MM.1S (cell line): ENCODE data around the gene GALP.
"Not testable (repeated sequence)": the region's sequence is repeated elsewhere in the genome, so short reads cannot be mapped to it uniquely, and the experiment has no call there.

Experiments used
- DNase-seq: peaks from one replicate; pipeline ENCODE4 v3.0.0-alpha.2; 2015
- H2AFZ ChIP-seq: fragments of 300-600 bp; sonication (generic); 2 replicates; pipeline ENCODE4 v1.6.0; 2016; ENCODE audit warnings: antibody characterized with exemption, low read length
- H3F3A ChIP-seq: fragments of 300-600 bp; sonication (generic); 2 replicates; pipeline ENCODE4 v1.6.1; 2016; ENCODE audit warnings: mild to moderate bottlenecking, antibody characterized with exemption, low read length, moderate library complexity, mixed read lengths; ENCODE audit not compliant: insufficient read depth
- H3K27ac ChIP-seq: fragments of 300-600 bp; sonication (generic); 2 replicates; pipeline ENCODE4 v1.5.1; 2016; ENCODE audit warnings: mild to moderate bottlenecking, low read length
- H3K27me3 ChIP-seq: fragments of 300-600 bp; sonication (generic); replicated peaks from 2 replicates; pipeline ENCODE4 v1.6.0; 2016; ENCODE audit warnings: low read length; ENCODE audit not compliant: insufficient read depth
- H3K36me3 ChIP-seq: fragments of 300-600 bp; sonication (generic); replicated peaks from 2 replicates; pipeline ENCODE4 v1.6.1; 2016; ENCODE audit warnings: mild to moderate bottlenecking, low read length, mixed read lengths; ENCODE audit not compliant: insufficient read depth
- H3K4me1 ChIP-seq: fragments of 300-600 bp; sonication (generic); 2 replicates; pipeline ENCODE4 v1.6.1; 2016; ENCODE audit warnings: low read length, mixed read lengths
- H3K4me2 ChIP-seq: fragments of 300-600 bp; sonication (generic); 2 replicates; pipeline ENCODE4 v1.6.0; 2016; ENCODE audit warnings: low read depth, low read length
- H3K4me3 ChIP-seq: fragments of 300-600 bp; sonication (generic); 2 replicates; pipeline ENCODE4 v1.5.1; 2016; ENCODE audit warnings: low read length, mixed read lengths
- H3K79me2 ChIP-seq: fragments of 300-600 bp; sonication (generic); 2 replicates; pipeline ENCODE4 v1.6.1; 2016; ENCODE audit warnings: mixed run types, low read length, mixed read lengths
- H3K9ac ChIP-seq: fragments of 300-600 bp; sonication (generic); 2 replicates; pipeline ENCODE4 v1.6.1; 2016; ENCODE audit warnings: low read length, mixed read lengths
- H3K9me2 ChIP-seq: fragments of 300-600 bp; sonication (generic); replicated peaks from 2 replicates; pipeline ENCODE4 v1.6.1; 2016; ENCODE audit warnings: mild to moderate bottlenecking, low read length, mixed read lengths; ENCODE audit not compliant: insufficient read depth
- H3K9me3 ChIP-seq: fragments of 300-600 bp; sonication (generic); replicated peaks from 2 replicates; pipeline ENCODE4 v1.6.1; 2016; ENCODE audit warnings: mild to moderate bottlenecking, low read length, mixed read lengths; ENCODE audit not compliant: insufficient read depth
- H4K20me1 ChIP-seq: fragments of 300-600 bp; sonication (generic); 2 replicates; pipeline ENCODE4 v1.6.1; 2016; ENCODE audit warnings: mild to moderate bottlenecking, low read length, moderate library complexity, mixed read lengths; ENCODE audit not compliant: insufficient read depth
- EZH2 ChIP-seq: fragments of 300-600 bp; sonication (generic); optimal IDR thresholded peaks from 2 replicates; pipeline ENCODE3; 2017; ENCODE audit warnings: low read depth, mild to moderate bottlenecking, antibody characterized with exemption, low read length, mixed read lengths
- EZH2phosphoT487 ChIP-seq: fragments of 300-600 bp; sonication (generic); IDR thresholded peaks from 2 replicates; pipeline ENCODE4 v1.6.1; 2018; ENCODE audit warnings: antibody characterized with exemption, low read length
- TF ChIP-seq, protein P1 (sequence below): fragments of 300-600 bp; sonication (generic); IDR thresholded peaks from 2 replicates; pipeline ENCODE4 v1.5.1; 2016; ENCODE audit warnings: antibody characterized with exemption, low read length, mixed read lengths

GALP gene

DNA sequence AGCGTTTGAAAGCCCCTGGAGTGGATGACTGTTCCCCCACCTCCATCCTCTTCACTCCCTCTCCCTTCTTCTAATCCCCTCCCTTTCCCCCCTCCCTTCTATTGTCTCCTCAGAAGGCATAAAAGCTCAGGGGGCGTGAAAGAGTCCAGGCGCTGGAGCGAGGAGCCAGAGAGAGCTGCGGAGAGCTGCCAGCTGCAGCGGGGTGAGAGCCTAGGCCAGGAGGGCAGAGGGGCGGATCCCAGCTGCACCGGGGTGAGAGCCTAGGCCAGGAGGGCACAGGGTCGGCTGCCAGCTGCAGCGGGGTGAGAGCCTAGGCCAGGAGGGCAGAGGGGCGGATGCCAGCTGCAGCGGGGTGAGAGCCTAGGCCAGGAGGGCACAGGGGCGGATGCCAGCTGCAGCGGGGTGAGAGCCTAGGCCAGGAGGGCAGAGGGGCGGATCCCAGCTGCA lies at the start of gene GALP:
GALP (plus strand) TSS at position 148 of the 447 bp plus-strand sequence. CDS start 1,101 bp downstream, outside the sequence.
- H3K4me1 ChIP-seq, H3K4me3 ChIP-seq, H3K27ac ChIP-seq, H3K79me2 ChIP-seq, H2AFZ ChIP-seq, H4K20me1 ChIP-seq, DNase-seq, H3K9me2 ChIP-seq, H3K9me3 ChIP-seq, H3K9ac ChIP-seq, H3F3A ChIP-seq, H3K36me3 ChIP-seq, H3K4me2 ChIP-seq: not testable (repeated sequence)
- peaks cover 65% of the 10 kb centered on the region for H3K27me3 ChIP-seq

DNA sequence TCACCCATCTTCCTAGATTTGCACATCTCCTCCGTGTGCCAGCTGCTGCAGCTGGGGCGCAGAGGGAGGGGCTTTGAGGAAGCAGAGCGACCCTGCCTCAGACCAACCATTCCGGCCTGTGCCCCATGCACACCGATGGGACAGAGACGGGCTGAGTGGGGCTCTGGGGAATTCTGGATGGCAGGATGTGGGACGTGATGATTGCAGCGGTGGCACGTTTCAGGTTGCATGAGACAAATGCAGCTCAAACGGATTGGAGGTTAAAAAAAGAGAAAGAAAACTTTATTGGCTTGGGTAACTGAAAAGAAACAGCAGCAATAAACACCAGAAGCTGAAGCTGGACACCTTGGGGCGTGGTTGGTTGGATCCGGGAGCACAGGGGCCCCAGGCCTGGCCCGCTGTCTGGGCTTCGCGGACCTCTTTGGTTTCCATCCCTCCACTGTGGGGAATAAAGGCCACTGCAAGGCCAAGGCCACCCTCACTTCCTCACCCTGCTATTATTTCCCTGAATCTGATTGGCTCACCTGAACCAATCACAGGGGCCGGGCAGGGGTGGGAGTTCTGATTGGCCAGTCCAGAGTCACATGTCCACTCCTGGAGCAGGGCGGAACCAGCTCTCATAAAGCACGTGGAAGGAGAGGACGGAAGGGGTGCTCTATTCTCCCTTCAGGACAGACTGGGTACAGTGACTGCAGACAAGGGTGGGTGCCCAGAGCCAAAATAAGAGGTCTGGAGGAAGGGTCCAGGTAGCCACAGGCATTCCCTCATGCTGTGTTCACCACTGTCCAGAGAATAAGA lies 48.6 kb upstream of the GALP start:
- H3K9me2 ChIP-seq = no peaks in the 10 kb centered on the region
- H3K27ac ChIP-seq = no peak overlapping the region
- H3K4me1 ChIP-seq = no peaks in the 10 kb centered on the region
- no peak for DNase-seq
- no peaks in the 10 kb centered on the region for H3K79me2 ChIP-seq
- no peak overlapping the region for H3K9ac ChIP-seq
- H4K20me1 ChIP-seq = no peaks in the 10 kb centered on the region
- H3K36me3 ChIP-seq = no peaks in the 10 kb centered on the region
- no peaks in the 10 kb centered on the region for H3K9me3 ChIP-seq
- no peak overlapping the region for H3K4me2 ChIP-seq
- no peaks in the 10 kb centered on the region for H3F3A ChIP-seq
- H3K4me3 ChIP-seq = no peak overlapping the region
- TF ChIP-seq EZH2phosphoT487 = no peak
- TF ChIP-seq EZH2 = no peak
- TF ChIP-seq, protein P1, sequence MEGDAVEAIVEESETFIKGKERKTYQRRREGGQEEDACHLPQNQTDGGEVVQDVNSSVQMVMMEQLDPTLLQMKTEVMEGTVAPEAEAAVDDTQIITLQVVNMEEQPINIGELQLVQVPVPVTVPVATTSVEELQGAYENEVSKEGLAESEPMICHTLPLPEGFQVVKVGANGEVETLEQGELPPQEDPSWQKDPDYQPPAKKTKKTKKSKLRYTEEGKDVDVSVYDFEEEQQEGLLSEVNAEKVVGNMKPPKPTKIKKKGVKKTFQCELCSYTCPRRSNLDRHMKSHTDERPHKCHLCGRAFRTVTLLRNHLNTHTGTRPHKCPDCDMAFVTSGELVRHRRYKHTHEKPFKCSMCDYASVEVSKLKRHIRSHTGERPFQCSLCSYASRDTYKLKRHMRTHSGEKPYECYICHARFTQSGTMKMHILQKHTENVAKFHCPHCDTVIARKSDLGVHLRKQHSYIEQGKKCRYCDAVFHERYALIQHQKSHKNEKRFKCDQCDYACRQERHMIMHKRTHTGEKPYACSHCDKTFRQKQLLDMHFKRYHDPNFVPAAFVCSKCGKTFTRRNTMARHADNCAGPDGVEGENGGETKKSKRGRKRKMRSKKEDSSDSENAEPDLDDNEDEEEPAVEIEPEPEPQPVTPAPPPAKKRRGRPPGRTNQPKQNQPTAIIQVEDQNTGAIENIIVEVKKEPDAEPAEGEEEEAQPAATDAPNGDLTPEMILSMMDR = no peak
- H2AFZ ChIP-seq = no peak overlapping the region
- no peaks in the 10 kb centered on the region for H3K27me3 ChIP-seq

DNA sequence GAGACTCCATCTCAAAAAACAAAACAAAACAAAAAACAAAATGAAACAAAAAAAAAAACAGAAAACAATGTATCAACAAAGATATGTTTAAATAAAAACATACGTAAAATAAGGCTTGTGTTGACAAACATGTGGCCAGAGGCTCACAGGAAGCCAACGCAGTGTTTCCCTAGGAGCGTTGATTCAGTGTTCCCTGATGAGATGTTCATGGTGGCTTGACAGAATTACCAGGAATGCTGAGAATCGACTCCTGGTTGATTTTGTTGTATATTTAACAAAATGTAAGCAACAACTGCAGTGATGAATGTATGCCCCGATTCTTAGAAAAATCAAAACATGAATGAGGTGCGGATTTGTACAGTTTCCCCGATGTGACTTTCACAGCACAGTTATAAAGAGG lies 45.8 kb upstream of the GALP start:
- no peaks in the 10 kb centered on the region for H3F3A ChIP-seq
- no peaks in the 10 kb centered on the region for H3K9me2 ChIP-seq
- no peaks in the 10 kb centered on the region for H3K79me2 ChIP-seq
- H3K4me3 ChIP-seq = no peak overlapping the region
- no peak overlapping the region for H2AFZ ChIP-seq
- H3K4me2 ChIP-seq = no peak overlapping the region
- H3K9me3 ChIP-seq = no peaks in the 10 kb centered on the region
- no peak overlapping the region for H3K27ac ChIP-seq
- no peaks in the 10 kb centered on the region for H3K27me3 ChIP-seq
- no peak overlapping the region for H3K9ac ChIP-seq
- H3K4me1 ChIP-seq = no peaks in the 10 kb centered on the region
- no peak for TF ChIP-seq EZH2
- TF ChIP-seq, protein P1 = no peak
- TF ChIP-seq EZH2phosphoT487 = no peak
- DNase-seq = no peak
- no peaks in the 10 kb centered on the region for H4K20me1 ChIP-seq
- H3K36me3 ChIP-seq = no peaks in the 10 kb centered on the region

DNA sequence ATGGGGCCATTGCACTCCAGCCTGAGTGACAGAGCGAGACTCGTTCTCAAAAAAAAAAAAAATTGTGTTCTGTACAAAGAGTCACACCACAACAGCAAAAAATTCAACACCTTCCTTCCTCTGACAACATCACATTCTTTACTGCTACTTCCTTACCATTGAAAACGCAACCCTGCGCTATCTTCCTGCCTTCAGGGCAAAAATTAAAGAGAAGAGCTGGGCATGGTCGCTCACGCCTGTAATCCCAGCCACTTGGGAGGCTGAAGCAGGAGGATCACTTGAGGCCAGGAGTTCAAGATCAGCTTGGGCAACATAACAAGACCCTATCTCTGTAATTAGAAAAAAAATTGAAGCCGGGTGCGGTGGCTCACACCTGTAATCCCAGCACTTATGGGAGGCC lies 44.2 kb upstream of the GALP start:
- Histone ChIP-seq H3K9me3 (no peaks in the 10 kb centered on the region), H4K20me1 (no peaks in the 10 kb centered on the region), H3K79me2 (no peaks in the 10 kb centered on the region), H3K36me3 (no peaks in the 10 kb centered on the region), H3K27me3 (no peaks in the 10 kb centered on the region), H3K4me1 (peaks cover 6% of the 10 kb centered on the region; the same call in 1 of the 2 replicates), H2AFZ (no peak overlapping the region), H3K9me2 (no peaks in the 10 kb centered on the region), H3F3A (peaks cover 4% of the 10 kb centered on the region; the same call in 1 of the 2 replicates), H3K27ac (no peak overlapping the region), H3K4me2 (no peak overlapping the region), H3K4me3 (no peak overlapping the region), H3K9ac (no peak overlapping the region)
- no peak for TF ChIP-seq EZH2
- no peak for TF ChIP-seq EZH2phosphoT487
- TF ChIP-seq, protein P1 = no peak
- DNase-seq = no peak
